ENCODE data around the gene ELMO1. TPM values are rescaled to one million over a fixed set of nuclear protein-coding genes. Genes with fewer than 3 reads are reported as not detected.

ELMO1 gene
- total and polyA plus RNA-seq, 12 donors = 7.5 to 46.8 (median 14.9) TPM

- 60 to 94% (median 78%) methylated on average over 3 of the region's 3 CpGs for WGBS, 4 donors
- peaks cover 0 to 31% of the 10 kb centered on the region in 2 donors for H3K4me1 ChIP-seq (replicated peaks in 1 of 2)
- no peak overlapping the region for H3K4me3 ChIP-seq
- TF ChIP-seq POLR2A (IDR thresholded peaks at IDR 0.05) (no peak), CTCF (IDR thresholded peaks at IDR 0.05) (no peak)
- no peaks in the 10 kb centered on the region for H3K36me3 ChIP-seq (replicated peaks in 1 of 2)
- peak overlapping the region in 1 of 5 donors; percentile 64 for H3K27ac ChIP-seq
- H3K27me3 ChIP-seq = no peaks in the 10 kb centered on the region
- H3K9me3 ChIP-seq (replicated peaks in 1 of 3) = no peaks in the 10 kb centered on the region
- DNase-seq = no peak
- intact Hi-C loops (cut with DNase I) = no loop called here
Observed at GRCh38 chr7:37446371-37446770, 2.3 kb downstream of the ELMO1 start.

- Histone ChIP-seq H3K27me3 (no peaks in the 10 kb centered on the region), H3K4me3 (no peak overlapping the region), H3K36me3 (replicated peaks in 1 of 2) (no peaks in the 10 kb centered on the region), H3K4me1 (replicated peaks in 1 of 2) (peaks cover 0 to 37% of the 10 kb centered on the region in 2 donors), H3K27ac (peak overlapping the region in 2 of 5 donors; percentile 56 to 58), H3K9me3 (replicated peaks in 1 of 3) (no peaks in the 10 kb centered on the region)
- DNase-seq = no peak
- intact Hi-C loops (cut with DNase I) = no loop called here
- TF ChIP-seq POLR2A (IDR thresholded peaks at IDR 0.05) (no peak), CTCF (IDR thresholded peaks at IDR 0.05) (no peak)
- WGBS, 4 donors = 88 to 100% (median 93%) methylated on average over 1 of the region's 1 CpG
Observed at GRCh38 chr7:37445790-37446189, 2.9 kb downstream of the ELMO1 start.

GRCh38 chr7:37445064-37445723 lies 3.5 kb downstream of the ELMO1 start:
- DNase-seq = no peak
- Histone ChIP-seq H3K4me1 (replicated peaks in 1 of 2) (peaks cover 0 to 38% of the 10 kb centered on the region in 2 donors), H3K36me3 (replicated peaks in 1 of 2) (no peaks in the 10 kb centered on the region), H3K4me3 (no peak overlapping the region), H3K9me3 (replicated peaks in 1 of 3) (no peaks in the 10 kb centered on the region), H3K27me3 (no peaks in the 10 kb centered on the region), H3K27ac (peak overlapping the region in 2 of 5 donors; percentile 56 to 58)
- 66 to 73% (median 72%) methylated on average over 4 of the region's 4 CpGs for WGBS, 4 donors
- TF ChIP-seq POLR2A (IDR thresholded peaks at IDR 0.05) = no peak
- TF ChIP-seq CTCF (IDR thresholded peaks at IDR 0.05) = no peak
- intact Hi-C loops (cut with DNase I) = no loop called here

- Histone ChIP-seq H3K36me3 (replicated peaks in 1 of 2) (no peaks in the 10 kb centered on the region), H3K9me3 (replicated peaks in 1 of 3) (no peaks in the 10 kb centered on the region), H3K4me1 (replicated peaks in 1 of 2) (peaks cover 0 to 29% of the 10 kb centered on the region in 2 donors), H3K4me3 (no peak overlapping the region), H3K27me3 (no peaks in the 10 kb centered on the region), H3K27ac (no peak overlapping the region)
- 78 to 93% (median 87%) methylated on average over 1 of the region's 1 CpG for WGBS, 4 donors
- DNase-seq = no peak
- no peak for TF ChIP-seq POLR2A (IDR thresholded peaks at IDR 0.05)
- no peak for TF ChIP-seq CTCF (IDR thresholded peaks at IDR 0.05)
- intact Hi-C loops (cut with DNase I) = no loop called here
Observed at GRCh38 chr7:37443627-37444026, 5.0 kb downstream of the ELMO1 start.

All from adrenal gland (tissue), 12 donors.